SJCRH30 (cell line): ENCODE measurements around the gene FXYD6. TPM values are rescaled to one million over a fixed set of nuclear protein-coding genes. Genes with fewer than 3 reads are reported as not detected.

ENCODE experiments used
- DNase-seq, 2 experiments: peaks; one replicate each; pipeline ENCODE4 v3.0.0-alpha.2; 2015 to 2020
- H3K27ac ChIP-seq: fragments of 250-450 bp; sonication (Bioruptor Pico); 2 replicates; pipeline ENCODE4 v1.5.1; 2020; ENCODE audit warnings: mild to moderate bottlenecking, moderate library complexity
- H3K27me3 ChIP-seq: fragments of 250-450 bp; sonication (Bioruptor Pico); 2 replicates; pipeline ENCODE4 v1.5.1; 2020; ENCODE audit warnings: mild to moderate bottlenecking, moderate library complexity
- H3K36me3 ChIP-seq: fragments of 250-450 bp; sonication (Bioruptor Pico); 2 replicates; pipeline ENCODE4 v1.5.1; 2020; ENCODE audit warnings: mild to moderate bottlenecking, moderate library complexity
- H3K4me1 ChIP-seq: fragments of 250-450 bp; sonication (Bioruptor Pico); 2 replicates; pipeline ENCODE4 v1.5.1; 2020; ENCODE audit warnings: mild to moderate bottlenecking, moderate library complexity
- H3K4me3 ChIP-seq: fragments of 250-450 bp; sonication (Bioruptor Pico); 2 replicates; pipeline ENCODE4 v1.5.1; 2020; ENCODE audit warnings: mild to moderate bottlenecking, moderate library complexity
- H3K9me3 ChIP-seq: fragments of 250-450 bp; sonication (Bioruptor Pico); replicated peaks from 2 replicates; pipeline ENCODE4 v1.5.1; 2020; ENCODE audit warnings: mild to moderate bottlenecking, moderate library complexity
- total RNA-seq: library from RNA; depleted of rRNA; stranded (reverse); fragments of >200 nt; shearing (Covaris generic); gene quantifications from 2 replicates; pipeline ENCODE4 v1.2.3, GENCODE V29; 2014

FXYD6 gene
- total RNA-seq, 1 experiment from 2014 or later = 90.1 TPM

DNA sequence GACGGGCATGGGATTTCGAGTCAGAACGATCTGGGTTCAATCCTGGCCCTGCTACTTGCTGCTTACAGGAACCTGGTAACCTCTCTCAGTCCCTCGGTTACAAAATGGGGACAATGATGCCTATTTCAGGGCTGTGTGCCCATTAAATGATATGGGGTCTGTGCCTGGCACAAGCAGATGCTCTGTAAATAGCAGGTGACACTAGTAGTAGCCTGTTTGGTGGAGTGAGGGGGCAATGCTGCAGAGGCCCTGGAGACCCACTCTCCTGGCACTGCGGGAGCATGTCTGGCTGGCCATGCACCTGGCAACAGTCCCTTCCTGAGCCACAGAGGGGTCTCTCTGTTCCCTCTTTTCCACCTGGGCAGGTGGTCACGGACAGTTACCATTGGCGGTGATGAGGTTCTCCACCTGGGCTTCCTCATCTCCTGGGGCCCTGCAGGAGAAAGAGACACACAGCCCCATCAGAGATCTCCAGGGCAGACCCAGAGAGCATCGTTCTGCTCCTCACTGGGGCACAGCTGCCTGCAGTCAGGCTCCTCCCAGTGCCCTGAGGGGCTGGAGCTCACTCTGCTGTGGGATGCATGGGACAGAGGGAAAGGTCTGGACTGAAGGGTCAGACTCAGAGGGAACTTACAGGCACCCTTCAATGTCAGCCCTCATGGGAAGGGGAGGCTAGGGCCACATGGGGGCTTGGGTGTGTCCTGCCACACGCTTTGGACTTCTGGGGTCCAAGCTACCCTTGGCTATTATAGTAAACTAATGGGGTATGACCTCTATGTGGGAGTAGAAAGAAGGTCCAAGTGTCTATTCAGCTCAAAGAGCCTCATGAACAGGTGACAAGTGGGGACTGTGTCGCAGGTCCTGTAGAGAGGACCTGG lies 36.3 kb downstream of the FXYD6 start:
- no peak for DNase-seq
- no peak overlapping the region for H3K4me3 ChIP-seq
- no peaks in the 10 kb centered on the region for H3K27me3 ChIP-seq
- no peak overlapping the region for H3K27ac ChIP-seq
- H3K36me3 ChIP-seq = no peaks in the 10 kb centered on the region
- no peaks in the 10 kb centered on the region for H3K9me3 ChIP-seq
- H3K4me1 ChIP-seq = no peaks in the 10 kb centered on the region

- no peak overlapping the region for H3K27ac ChIP-seq
- H3K9me3 ChIP-seq = no peaks in the 10 kb centered on the region
- no peaks in the 10 kb centered on the region for H3K36me3 ChIP-seq
- H3K27me3 ChIP-seq = no peaks in the 10 kb centered on the region
- no peak for DNase-seq
- H3K4me1 ChIP-seq = no peaks in the 10 kb centered on the region
- H3K4me3 ChIP-seq = no peak overlapping the region
Measured at GRCh38 chr11:117839380-117839881, 37.0 kb downstream of the FXYD6 start.

DNA sequence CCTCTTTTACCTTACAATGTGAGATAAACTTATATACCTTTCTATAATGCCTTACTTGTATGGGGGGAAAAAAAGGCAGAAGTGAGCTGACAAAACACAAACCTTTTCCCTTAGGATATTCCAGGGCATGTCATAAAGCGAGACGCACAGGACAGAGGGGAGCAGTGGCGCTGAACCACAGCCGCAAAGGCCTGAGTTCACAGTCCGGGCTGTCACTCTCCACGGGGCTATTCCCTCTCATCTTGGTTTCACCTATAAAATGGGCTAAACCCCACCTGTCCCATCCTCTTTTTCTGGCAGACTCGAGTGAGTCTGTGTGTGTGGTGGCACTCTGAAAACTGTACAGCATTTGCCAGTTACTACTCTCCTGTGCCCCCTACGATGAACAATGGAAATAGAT lies 37.6 kb downstream of the FXYD6 start:
- H3K27ac ChIP-seq = no peak overlapping the region
- H3K4me3 ChIP-seq = no peak overlapping the region
- H3K9me3 ChIP-seq = no peaks in the 10 kb centered on the region
- no peaks in the 10 kb centered on the region for H3K4me1 ChIP-seq
- H3K27me3 ChIP-seq = no peaks in the 10 kb centered on the region
- H3K36me3 ChIP-seq = no peaks in the 10 kb centered on the region
- no peak for DNase-seq

DNA sequence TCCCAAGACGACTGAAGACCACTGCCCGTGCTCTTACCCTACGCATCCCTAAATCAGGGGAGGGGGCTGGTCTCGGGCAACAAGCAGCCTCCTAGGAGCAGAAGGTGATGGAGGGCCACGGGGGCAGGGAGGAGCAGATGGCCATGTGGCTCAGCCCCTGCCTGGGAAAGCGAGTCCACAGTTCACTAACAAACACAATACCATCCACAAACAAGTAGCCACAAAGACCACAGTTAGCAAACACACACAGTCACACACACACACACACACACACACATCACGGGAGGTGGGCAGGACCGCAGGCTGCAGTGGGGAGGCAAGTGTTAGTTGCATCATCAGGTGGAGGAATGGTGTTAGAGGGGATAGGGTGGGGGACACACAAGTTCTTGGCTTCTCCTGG lies 38.7 kb downstream of the FXYD6 start:
- H3K9me3 ChIP-seq = no peaks in the 10 kb centered on the region
- H3K36me3 ChIP-seq = no peaks in the 10 kb centered on the region
- DNase-seq = no peak
- no peak overlapping the region for H3K4me3 ChIP-seq
- H3K27me3 ChIP-seq = no peaks in the 10 kb centered on the region
- no peak overlapping the region for H3K27ac ChIP-seq
- peaks cover 6% of the 10 kb centered on the region; the same call in 1 of the 2 replicates for H3K4me1 ChIP-seq

DNA sequence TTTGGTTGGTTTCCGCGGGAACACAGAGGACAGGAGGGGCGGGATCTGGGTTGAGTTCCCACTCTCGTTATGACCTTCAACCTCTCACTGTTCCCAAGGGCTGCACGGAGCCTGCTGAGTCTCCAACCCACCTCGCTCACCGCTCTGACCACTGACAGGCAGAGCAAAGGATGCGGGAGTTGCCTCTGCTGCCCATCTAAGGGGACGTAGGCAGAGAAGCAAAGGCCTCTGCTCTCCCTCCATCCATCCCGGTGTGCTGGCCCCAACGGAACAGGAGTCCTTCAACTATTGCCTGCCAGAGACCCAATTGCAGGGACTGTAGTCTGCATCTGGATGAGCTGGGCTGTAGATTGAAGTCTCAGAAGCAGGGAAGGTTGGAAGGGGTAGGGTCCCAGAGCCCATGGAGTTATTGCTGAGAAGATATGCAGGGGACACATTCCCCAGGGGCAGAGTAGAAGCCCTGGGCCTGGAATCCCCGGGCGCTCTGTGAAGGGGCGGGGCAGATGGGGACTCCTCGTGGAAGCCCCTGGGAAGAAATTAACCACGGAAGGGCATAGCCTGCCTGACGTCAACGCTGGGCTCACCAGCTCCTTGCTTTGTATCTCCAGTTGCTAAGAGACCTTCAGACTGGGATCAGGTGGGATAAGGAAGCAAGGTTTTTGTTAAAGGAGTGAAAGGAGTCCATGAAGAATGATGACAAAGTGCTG lies 39.2 kb downstream of the FXYD6 start:
- no peak for DNase-seq

GRCh38 chr11:117836077-117836960 lies 40.1 kb downstream of the FXYD6 start:
- Histone ChIP-seq H3K27me3 (no peaks in the 10 kb centered on the region), H3K36me3 (no peaks in the 10 kb centered on the region), H3K4me3 (no peak overlapping the region), H3K27ac (no peak overlapping the region), H3K4me1 (peaks cover 6% of the 10 kb centered on the region; the same call in 1 of the 2 replicates), H3K9me3 (no peaks in the 10 kb centered on the region)
- no peak for DNase-seq

More for the DNA sequence above, 39.2 kb downstream of the FXYD6 start:
- H3K4me1 ChIP-seq = peaks cover 6% of the 10 kb centered on the region; the same call in 1 of the 2 replicates
- H3K27me3 ChIP-seq = no peaks in the 10 kb centered on the region
- no peaks in the 10 kb centered on the region for H3K9me3 ChIP-seq
- H3K4me3 ChIP-seq = no peak overlapping the region
- H3K27ac ChIP-seq = no peak overlapping the region
- H3K36me3 ChIP-seq = no peaks in the 10 kb centered on the region

- Histone ChIP-seq H3K4me1 (peaks cover 6% of the 10 kb centered on the region; the same call in 1 of the 2 replicates), H3K4me3 (no peak overlapping the region), H3K27ac (no peak overlapping the region), H3K27me3 (no peaks in the 10 kb centered on the region), H3K36me3 (no peaks in the 10 kb centered on the region), H3K9me3 (no peaks in the 10 kb centered on the region)
- no peak for DNase-seq
Measured at GRCh38 chr11:117835576-117835975, 40.9 kb downstream of the FXYD6 start.

GRCh38 chr11:117834838-117835443 lies 41.5 kb downstream of the FXYD6 start:
- no peak overlapping the region for H3K27ac ChIP-seq
- no peak for DNase-seq
- H3K36me3 ChIP-seq = no peaks in the 10 kb centered on the region
- H3K4me3 ChIP-seq = no peak overlapping the region
- no peaks in the 10 kb centered on the region for H3K9me3 ChIP-seq
- peaks cover 6% of the 10 kb centered on the region; the same call in 1 of the 2 replicates for H3K4me1 ChIP-seq
- no peaks in the 10 kb centered on the region for H3K27me3 ChIP-seq

DNA sequence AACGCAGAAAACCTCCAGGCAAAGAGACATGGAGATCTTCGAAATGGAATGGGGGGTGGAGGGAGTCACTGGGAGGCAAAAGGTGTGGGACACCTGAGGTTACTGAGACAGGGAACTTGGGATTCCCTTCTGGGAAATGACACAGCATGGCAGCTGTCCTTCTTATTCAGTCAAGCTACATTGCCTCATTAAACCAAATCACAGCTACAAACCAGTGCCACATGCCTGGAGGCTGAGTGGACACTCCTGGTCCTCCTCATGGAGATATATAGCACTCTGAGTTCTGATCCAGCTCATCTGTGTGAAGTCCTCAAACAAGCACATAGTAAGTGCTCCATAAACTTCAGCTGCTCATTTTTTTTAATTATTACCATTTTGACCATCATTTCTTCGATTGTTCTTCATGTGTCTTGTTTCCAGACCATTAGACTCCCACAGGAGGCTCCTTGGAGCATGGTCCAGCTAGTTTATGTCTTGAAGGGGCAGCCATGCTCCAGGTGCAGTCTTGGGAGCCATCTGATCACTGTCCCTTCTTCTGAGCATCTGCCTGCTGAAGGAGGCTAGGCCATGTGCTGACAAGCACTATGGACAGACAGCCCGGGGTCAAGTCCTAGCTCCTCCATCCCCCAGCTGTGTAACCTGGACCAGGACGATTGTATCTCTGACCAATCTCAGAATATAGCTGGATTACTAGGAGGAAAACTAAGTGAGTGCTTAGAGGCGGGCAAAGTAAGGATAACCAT lies 42.2 kb downstream of the FXYD6 start:
- H3K4me3 ChIP-seq = no peak overlapping the region
- no peaks in the 10 kb centered on the region for H3K27me3 ChIP-seq
- no peaks in the 10 kb centered on the region for H3K9me3 ChIP-seq
- peaks cover 7% of the 10 kb centered on the region for H3K4me1 ChIP-seq
- H3K27ac ChIP-seq = no peak overlapping the region
- H3K36me3 ChIP-seq = no peaks in the 10 kb centered on the region
- no peak for DNase-seq

- Histone ChIP-seq H3K27me3 (no peaks in the 10 kb centered on the region), H3K36me3 (no peaks in the 10 kb centered on the region), H3K27ac (no peak overlapping the region), H3K4me3 (no peak overlapping the region), H3K4me1 (peaks cover 13% of the 10 kb centered on the region), H3K9me3 (no peaks in the 10 kb centered on the region)
- DNase-seq = peak; percentile 45 to 57
Measured at GRCh38 chr11:117833401-117833891, 43.0 kb downstream of the FXYD6 start.

DNA sequence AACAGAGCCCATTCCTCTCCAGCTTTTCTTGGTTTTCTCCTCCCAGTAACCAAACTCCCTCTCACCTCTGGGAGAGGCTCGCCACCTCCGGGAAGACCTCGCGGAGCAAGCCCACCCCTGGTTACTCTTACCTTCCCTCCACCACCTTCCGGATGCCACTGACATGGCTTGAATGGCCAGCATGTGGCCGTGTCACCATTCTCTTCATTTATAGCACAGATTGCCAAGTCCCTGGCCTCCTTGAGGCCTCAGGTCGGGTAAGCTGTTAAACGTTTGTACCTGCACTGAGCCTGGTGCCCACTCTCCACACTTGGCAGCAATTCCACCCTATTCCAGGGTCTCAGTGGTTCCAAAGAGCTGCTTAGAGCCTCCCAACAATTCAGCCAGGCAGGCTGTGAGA lies 43.9 kb downstream of the FXYD6 start:
- DNase-seq = no peak
- Histone ChIP-seq H3K9me3 (no peaks in the 10 kb centered on the region), H3K4me1 (peaks cover 20% of the 10 kb centered on the region), H3K27ac (no peak overlapping the region), H3K36me3 (no peaks in the 10 kb centered on the region), H3K4me3 (no peak overlapping the region), H3K27me3 (no peaks in the 10 kb centered on the region)

GRCh38 chr11:117831661-117832415 lies 44.6 kb downstream of the FXYD6 start:
- Histone ChIP-seq H3K4me1 (peaks cover 22% of the 10 kb centered on the region), H3K27ac (no peak overlapping the region), H3K9me3 (no peaks in the 10 kb centered on the region), H3K36me3 (no peaks in the 10 kb centered on the region), H3K27me3 (no peaks in the 10 kb centered on the region), H3K4me3 (no peak overlapping the region)
- DNase-seq = no peak
